Measurements from ENCODE around the gene NIPAL3. TPM values are rescaled to one million over a fixed set of nuclear protein-coding genes. Genes with fewer than 3 reads are reported as not detected.
"Not testable (repeated sequence)": the region's sequence is repeated elsewhere in the genome, so short reads cannot be mapped to it uniquely, and the experiment has no call there.

NIPAL3 gene
- total RNA-seq, 1 donor: 42.2 TPM

DNA sequence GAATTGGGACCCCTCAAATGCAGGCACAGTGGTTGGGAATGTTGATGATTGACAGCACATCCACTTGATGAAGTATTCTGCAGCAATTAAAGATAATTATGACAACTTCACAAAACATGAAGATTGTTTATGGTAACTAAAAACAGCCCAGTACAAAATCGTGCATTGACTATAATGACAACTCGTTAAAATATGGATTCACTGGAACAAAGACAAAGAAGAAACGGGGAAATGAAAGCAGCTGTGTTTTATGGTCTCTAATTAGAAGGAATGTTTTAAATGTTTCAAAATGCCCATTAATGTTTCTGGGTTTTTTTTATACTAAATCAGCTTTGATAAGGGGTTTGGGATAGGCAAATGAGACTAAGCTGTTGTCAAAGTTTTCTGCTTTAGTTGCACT, 36.1 kb downstream of the NIPAL3 start:
- no peak for DNase-seq (ENCODE audit: low read depth)
- H3K4me3 ChIP-seq (ENCODE audit: low read depth, low read length): no peak overlapping the region
- TF ChIP-seq, protein P1, sequence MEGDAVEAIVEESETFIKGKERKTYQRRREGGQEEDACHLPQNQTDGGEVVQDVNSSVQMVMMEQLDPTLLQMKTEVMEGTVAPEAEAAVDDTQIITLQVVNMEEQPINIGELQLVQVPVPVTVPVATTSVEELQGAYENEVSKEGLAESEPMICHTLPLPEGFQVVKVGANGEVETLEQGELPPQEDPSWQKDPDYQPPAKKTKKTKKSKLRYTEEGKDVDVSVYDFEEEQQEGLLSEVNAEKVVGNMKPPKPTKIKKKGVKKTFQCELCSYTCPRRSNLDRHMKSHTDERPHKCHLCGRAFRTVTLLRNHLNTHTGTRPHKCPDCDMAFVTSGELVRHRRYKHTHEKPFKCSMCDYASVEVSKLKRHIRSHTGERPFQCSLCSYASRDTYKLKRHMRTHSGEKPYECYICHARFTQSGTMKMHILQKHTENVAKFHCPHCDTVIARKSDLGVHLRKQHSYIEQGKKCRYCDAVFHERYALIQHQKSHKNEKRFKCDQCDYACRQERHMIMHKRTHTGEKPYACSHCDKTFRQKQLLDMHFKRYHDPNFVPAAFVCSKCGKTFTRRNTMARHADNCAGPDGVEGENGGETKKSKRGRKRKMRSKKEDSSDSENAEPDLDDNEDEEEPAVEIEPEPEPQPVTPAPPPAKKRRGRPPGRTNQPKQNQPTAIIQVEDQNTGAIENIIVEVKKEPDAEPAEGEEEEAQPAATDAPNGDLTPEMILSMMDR (IDR thresholded peaks at IDR 0.05; ENCODE audit: insufficient read depth, low read length): no peak

DNA sequence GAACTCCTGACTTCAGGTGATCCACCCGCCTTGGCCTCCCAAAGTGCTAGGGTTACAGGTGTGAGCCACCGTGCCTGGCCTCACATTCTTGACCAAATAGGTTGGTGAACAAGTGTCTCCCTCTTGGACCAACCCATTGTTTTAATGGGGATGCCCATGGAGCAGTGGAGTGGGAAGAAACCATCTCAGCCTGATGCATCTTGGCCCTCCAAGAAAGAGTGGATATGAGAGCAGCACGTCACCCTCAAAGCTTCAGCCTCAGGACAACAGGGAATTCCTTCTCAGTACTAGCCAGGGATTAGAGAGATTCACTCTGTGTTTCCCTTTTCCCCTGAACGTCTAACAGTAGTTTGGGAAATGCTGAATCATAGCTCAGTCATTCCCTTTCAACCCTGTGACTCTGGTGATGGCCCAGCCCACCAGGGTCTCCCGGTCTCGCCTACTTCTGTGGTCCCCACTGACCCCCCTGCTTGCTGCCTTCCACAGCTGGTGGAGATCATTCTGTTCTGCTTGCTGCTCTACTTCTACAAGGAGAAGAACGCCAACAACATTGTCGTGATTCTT, 37.4 kb downstream of the NIPAL3 start:
- no peak for DNase-seq (ENCODE audit: low read depth)
- H3K4me3 ChIP-seq (ENCODE audit: low read depth, low read length): no peak overlapping the region
- TF ChIP-seq, protein P1 (IDR thresholded peaks at IDR 0.05; ENCODE audit: insufficient read depth, low read length): no peak

DNA sequence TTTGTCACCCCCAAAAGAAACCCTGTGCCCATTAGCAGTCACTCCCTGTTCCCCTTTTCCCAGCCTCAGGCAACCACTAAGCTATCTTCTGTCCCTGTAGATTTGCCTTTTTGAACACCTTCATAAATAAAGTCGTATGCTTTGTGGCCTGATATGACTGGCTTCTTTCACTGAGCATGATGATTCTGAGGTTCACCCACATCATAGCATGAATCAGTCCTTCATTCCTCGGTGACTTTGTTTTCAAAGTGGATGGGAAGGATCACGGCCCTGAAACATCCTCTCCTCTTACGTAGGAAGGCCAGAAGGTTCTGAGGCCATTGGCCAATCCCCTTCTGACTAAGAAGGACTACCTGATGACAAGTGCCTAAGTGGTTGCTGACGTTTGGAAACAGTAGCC, 39.1 kb downstream of the NIPAL3 start:
- TF ChIP-seq, protein P1 (IDR thresholded peaks at IDR 0.05; ENCODE audit: insufficient read depth, low read length): no peak
- DNase-seq (ENCODE audit: low read depth): no peak
- no peak overlapping the region for H3K4me3 ChIP-seq (ENCODE audit: low read depth, low read length)

DNA sequence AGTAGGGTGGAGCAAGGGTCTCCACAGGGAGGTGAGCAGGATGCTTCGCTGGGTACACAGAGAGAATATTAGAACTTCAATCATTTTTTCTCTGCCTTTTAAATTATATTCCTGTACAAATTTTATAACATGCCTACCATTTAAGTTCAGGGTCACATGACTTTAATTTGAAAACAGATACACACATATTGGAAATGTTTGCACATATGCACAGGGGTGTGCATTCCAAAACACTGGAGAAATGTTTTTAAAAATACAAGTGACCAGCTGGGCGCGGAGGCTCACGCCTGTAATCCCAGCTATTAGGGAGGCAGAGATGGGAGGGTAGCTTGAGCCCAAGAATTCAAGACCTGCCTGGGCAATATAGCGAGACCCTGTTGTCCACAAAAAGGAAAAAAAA, 39.7 kb downstream of the NIPAL3 start:
- no peak overlapping the region for H3K4me3 ChIP-seq (ENCODE audit: low read depth, low read length)
- DNase-seq (ENCODE audit: low read depth): no peak
- TF ChIP-seq, protein P1 (IDR thresholded peaks at IDR 0.05; ENCODE audit: insufficient read depth, low read length): no peak

DNA sequence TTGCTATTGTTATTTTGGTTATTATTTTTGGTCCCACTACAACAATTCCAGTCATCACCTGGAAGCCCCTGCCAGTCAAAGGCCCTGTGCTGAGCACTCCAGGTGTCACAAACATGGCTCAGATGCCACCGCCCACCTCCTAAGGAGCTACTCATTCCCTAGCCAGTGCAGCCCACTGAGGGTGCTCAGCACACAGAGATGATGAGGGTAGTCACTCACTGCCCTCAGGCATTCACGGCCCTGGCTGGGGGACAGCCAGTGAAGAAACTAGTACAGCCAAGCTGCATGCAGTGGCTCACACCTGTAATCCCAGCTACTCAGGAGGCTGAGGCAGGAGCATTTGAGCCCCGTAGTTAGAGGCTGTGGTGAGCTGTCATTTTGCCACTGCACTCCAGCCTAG, 42.3 kb downstream of the NIPAL3 start:
- TF ChIP-seq, protein P1 (IDR thresholded peaks at IDR 0.05; ENCODE audit: insufficient read depth, low read length): no peak
- H3K4me3 ChIP-seq (ENCODE audit: low read depth, low read length): no peak overlapping the region
- no peak for DNase-seq (ENCODE audit: low read depth)

DNA sequence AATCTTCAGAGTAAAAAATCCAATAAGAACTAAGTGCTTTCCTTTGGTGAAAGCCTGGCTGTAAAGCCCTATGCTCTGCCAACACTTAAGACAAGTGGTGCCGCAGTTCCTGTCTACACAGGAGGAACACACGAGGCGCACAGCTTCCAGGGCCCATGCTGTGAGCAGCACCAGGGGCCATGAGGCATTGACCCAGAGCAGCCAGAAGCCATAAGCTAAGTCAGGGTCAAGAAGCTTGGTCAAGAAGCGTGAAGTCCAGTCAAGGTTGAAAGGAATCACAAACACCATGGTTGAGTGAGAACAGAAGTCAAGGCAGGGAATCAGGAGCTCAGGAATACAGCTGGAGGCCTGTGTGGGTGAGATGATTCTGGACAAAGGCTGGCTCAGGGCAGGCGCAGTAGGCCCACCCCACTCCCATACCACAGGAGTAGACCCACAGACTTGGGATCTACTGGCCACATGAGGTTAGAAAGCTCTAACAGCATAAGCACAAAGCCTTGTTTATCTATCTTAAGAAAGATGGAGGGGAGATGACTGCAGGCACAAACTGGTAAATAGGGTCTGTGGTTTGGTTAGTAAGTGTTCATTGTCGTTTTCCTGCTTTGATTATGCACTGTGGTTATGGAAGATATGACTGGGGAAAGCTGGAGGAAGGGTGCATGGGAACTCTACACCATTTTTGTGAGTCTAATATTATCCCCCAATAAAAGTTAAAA, 44.1 kb downstream of the NIPAL3 start:
- no peak overlapping the region for H3K4me3 ChIP-seq (ENCODE audit: low read depth, low read length)
- TF ChIP-seq, protein P1 (IDR thresholded peaks at IDR 0.05; ENCODE audit: insufficient read depth, low read length): no peak
- no peak for DNase-seq (ENCODE audit: low read depth)

DNA sequence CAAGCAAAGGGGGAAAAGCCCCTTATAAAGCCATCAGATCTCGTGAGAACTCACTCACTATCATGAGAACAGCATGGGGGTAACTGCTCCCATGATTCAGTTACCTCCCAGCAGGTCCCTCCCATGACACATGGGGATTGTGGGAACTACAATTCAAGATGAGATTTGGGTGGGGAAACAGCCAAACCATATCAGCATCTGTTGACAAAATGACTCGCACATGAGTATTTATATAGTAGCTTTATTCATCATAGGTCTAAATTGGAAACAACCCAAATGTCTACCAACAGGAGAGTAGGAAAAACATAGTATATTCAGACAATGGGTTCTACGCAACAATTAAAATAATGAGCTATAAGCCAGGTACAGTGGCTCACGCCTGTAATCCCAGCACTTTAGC, 46.5 kb downstream of the NIPAL3 start:
- H3K4me3 ChIP-seq (ENCODE audit: low read depth, low read length): not testable (repeated sequence)
- peak; percentile 46 for DNase-seq (ENCODE audit: low read depth)

Data from fibroblast of the aortic adventitia (primary cell).